HG03060 (cell line): ENCODE results near the gene CPED1.

Experiments
- ATAC-seq: cut with Tn5 transposase; IDR thresholded peaks from one replicate; pipeline ENCODE4 v1.9.1; 2021; ENCODE audit warnings: low read depth, moderate number of reproducible peaks; ENCODE audit not compliant: unreplicated experiment

The CPED1 gene

DNA sequence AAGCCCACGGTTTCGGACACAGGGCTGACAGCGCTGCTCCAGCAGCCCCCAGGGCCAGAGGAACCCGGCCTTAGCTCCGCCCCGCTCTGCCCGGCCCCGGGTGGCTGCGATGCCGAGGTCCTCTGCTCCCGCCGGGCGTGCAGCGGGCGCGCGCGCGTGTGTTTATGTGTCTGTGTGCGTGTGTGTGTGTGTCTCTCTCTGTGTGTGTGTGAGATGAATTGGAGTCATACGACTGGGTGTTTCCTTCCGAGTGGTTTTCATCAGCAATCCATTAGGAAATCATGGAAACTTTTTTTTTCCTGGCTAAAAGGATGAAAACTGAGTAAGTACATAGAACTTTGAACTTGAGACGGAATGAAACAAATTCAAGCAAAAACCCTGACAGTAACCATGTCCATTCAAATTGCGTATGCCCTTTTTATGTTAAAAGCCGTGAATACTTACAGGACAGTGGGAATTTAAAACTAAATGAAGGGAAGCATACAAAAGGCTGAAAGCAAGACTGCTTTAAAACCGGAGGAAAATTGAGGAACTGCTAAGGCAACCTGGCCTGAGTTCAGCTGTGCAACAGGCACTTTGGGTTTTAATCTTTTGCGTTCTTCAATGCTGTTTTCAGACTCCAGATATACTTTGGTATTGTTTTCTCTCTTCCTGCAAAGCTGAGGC lies at the start of gene CPED1:
TSS of gene CPED1 (plus strand) at position 121 of the 666 bp plus-strand sequence. CDS start 911 bp downstream, outside the sequence.
- ATAC-seq, result no peak

DNA sequence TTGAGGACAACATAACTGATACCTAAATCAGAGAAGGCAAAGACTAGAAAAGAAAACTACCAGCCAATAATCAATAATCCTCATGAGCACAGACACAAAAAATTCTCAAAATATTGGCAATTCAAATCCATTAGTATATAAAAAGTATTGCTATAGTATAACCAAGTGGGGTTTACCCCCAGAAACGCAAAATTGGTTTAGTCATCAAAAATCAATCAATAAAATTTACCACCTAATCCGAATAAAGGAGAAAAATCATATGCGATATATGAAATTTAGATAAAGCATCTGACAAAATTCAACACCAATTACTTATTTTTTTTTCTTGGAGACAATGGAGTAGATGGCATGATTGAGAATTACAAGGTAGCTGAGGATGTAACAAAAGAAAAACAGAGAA lies 49.2 kb upstream of the CPED1 start:
- ATAC-seq, result no peak

DNA sequence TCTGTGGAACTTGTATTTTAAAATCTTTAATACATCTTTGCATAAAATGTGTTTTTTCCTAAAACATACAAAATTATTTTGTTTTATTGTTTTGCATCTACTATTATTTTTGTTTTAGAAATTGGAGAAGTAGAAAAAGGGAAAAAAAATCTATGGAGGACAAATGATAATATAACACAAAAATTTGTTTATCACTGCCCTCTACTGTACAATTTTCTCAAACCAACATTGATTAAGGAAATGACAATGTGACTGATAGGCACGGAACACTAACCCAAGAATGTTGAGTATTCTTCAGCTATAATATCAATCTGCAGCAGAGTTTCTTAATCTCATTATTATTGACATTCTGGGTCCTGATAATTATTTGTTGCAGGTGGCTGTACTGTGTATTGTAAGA lies 47.4 kb upstream of the CPED1 start:
- ATAC-seq, result no peak

DNA sequence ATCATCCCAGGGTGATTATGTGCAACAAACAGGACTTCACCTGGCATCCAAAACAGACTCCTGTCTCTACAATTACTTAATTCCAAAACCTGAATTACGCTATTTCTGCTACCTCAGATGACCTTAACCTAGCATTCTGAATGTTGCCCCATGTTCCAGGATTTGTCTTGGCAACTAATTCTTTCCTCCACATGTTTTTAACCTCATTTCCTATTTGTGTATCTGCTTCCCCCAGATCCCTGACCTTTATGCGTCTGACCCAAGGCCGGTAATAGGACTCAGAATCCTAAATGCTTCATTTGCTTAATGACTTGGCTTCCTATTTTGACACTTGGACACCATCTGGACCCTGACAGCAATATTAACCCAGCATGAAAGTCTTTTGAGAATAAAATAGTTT lies 46.7 kb upstream of the CPED1 start:
- no peak for ATAC-seq

DNA sequence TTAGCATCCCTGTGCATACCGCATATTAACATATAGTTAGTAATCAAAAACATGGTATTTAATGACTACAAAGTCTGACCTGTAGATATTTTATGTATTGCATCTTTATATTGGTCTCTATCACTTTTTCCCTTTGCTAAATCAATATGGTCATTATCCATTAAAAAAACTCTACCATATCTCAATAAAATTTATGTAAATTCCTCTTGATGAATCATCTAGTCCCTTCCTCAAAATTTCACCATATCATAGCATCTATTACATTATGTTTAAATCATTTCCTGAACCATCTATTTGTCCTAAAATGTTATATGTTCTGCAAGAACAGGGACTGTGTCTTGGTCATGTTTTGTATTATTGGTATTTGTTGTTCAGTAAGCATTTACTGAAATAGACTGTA lies 45.6 kb upstream of the CPED1 start:
- ATAC-seq, result no peak

DNA sequence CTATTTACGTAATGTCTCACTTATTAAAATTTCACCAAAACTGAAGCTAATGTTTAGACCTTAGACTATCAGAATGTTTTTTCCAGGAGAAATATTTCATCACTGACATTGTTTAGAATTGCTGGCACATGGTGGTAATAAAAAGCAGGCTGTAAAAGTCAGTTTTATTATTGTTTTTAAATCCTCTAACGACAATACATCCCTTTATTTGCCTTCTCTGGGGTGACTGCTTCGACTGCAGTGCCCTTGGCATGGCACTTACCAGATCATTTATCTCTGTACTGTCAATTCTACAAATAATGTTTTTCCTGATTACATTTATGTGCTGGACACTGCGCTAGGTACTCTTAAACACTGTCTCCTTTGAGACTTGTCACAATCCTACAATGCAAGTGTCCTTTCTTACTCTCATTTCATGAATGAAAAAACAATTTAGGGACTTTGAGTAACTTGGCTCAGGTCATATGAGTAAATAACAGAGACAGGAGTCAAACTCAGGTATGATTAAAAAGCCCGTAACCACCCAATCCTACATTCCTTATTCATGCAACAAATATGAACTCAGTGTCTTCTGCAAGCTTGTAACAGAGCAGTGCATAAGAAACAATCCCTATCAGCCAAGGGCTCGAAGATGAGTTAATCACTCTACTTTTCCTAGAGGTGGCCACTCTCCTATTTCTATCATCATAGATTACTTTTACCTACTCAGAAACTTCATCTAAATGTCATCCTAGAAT lies 43.5 kb upstream of the CPED1 start:
- no peak for ATAC-seq

DNA sequence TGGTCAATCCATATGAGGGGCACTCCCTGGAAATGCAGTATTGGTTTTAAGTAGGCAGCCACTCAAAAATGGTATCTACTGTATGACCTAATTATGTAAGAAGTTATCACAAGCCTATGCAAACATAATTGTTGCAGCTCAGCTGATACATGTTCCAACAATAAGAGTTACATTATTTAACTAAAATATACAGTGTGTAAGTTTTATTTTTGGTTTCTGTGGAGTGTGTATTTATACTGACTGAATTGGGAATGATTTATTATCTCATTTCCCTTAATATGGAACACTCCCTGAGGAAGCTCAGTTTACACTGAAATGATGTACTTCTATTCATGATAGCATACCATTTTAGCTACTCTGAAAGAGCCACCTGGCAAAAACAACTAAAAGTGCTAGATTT lies 40.5 kb upstream of the CPED1 start:
- ATAC-seq, result no peak

DNA sequence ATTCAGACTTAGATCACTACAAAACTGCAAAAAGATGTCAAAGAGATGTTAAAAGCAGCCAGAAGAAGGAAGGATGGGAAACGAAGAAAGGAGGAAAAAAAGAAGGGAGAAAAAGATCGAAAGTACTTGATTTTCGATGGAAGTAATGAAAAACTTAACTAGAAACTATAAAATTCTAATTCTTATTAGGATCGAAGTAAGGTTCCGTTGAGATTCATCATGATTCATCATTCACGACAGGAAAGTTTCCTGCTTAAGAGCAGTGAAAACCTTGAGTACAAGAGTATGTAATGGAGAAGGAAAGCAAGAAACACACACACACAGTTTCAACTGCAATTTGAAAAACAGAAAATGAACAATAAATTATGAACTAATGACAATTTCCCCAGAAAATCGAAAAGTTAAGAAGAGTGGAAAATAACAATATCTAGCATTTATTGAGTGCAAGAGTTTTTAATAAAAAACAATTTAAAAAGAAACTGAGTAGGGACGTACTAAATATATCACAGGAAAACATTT lies 39.1 kb upstream of the CPED1 start:
- no peak for ATAC-seq

DNA sequence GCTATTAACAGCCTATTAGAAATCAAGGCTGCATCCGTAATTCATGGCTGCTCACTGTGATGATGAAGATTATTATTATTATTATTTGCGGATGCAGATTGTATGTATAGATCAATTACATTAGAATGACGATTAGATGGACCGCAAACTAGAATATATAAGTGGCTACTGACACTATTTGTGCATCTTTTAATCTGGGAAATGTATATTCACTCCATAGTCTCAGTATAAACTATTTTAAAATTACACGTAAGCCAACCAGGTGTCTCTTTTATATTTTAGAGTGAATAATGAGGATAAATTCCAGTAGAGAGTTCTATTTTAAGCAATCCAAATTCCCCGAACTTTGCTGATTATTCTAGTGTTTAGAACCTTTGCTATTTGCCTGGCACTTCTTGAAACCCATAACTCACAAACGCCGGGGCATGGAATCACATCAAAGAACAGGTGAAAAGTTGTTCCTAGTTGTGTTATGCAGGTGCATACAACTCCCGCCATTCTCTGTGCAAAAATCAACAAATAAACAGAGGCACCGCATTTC lies 38.4 kb upstream of the CPED1 start:
- ATAC-seq, result no peak

DNA sequence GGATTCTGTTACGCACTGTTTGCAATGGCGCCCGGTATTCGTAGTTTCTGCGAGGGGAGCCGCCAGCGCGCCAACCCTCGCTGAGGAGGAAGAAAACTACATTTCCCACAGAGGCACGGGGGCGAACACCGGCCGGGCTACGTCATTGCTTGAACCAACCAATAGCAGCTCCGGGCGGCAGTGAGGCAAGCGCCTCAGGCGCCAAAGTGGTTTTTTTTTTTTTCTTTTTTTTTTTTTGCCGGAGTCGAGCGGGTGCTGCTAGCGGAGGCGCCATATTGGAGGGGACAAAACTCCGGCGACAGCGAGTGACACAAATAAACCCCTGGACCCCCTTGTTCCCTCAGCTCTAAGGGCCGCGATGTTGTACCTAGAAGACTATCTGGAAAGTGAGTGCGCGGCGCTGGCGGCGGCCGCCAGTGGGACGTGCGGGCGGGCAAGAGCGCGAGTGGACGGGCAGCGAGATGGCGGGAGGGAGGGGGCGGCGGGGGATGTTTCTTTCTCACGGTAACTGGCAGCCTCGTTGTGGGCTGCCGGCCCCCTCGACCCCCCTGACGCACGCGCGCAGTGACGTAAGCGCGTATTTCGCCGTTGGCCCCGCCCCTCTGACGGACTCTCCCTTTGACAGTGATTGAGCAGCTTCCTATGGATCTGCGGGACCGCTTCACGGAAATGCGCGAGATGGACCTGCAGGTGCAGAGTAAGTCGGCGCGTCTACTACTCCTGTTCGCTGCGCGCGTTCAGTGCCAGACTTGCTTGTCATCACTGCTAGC lies 37.8 kb upstream of the CPED1 start, which contains the start of gene ING3:
TSS of gene ING3 (plus strand) at position 239 of the 770 bp plus-strand sequence. CDS start at position 359, 120 bp downstream.
- ATAC-seq, result peak; percentile 96

DNA sequence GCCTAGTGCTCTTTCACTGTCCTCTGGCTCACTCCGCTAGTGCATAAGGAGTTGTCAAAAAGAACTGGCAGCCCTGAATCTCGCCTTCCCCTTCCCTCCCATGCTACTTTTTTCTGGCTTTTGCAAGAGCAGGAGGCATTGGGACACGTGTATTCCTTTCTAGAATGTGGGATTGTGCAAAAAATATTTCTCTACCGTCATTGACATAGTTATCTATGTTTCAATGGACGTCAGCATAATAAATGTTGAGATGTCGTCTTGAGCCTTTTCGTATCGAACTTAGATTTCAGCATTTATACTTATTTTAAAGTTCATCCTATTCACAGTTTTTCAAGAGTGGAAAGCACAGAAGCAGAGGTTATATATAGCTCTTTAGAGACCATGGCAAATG lies 37.2 kb upstream of the CPED1 start:
- no peak for ATAC-seq

DNA sequence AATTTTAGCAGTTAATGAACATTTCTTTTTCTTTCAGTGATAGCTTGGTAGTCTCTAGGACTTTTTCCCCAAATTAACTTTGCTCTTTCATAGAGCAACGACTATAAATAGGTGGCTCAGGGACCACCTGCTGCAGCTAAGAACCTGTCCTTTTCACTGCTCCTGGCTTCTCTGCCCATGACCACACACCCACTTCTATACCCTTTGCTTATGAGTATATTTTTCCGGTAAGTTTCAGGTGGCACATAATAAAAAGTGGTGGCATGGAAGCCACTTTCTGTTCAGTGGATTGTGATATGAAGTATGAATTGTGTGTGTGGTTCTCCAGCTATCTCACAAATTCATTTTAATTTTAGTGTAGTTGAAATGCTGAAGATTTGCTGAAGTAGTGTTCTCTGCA lies 36.7 kb upstream of the CPED1 start:
- ATAC-seq, result no peak

DNA sequence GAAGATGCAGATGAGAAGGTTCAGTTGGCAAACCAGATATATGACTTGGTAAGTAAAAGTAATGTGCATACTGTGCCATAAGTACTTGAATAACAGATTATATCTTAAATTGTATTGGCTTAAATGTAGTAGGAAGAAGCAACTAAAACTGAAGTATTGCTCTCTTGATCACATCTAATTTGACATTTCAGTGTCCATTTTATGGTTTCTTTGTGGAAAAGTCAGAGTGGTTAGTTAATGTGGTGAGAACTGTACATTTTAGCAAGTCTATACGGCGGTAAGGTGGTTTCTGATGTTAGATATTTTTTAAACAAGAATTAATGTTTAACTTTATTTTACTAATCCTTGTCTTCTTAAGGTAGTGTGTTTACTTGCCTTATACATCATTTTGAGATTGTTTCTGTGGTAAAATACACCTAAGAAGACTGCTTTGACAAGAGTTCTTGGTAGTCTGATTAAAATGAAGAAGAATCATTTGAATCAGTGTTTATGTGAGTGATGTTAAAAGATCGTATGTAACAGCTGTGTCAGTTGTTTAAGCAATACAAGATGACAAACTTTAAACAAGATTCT lies 32.8 kb upstream of the CPED1 start:
- no peak for ATAC-seq

DNA sequence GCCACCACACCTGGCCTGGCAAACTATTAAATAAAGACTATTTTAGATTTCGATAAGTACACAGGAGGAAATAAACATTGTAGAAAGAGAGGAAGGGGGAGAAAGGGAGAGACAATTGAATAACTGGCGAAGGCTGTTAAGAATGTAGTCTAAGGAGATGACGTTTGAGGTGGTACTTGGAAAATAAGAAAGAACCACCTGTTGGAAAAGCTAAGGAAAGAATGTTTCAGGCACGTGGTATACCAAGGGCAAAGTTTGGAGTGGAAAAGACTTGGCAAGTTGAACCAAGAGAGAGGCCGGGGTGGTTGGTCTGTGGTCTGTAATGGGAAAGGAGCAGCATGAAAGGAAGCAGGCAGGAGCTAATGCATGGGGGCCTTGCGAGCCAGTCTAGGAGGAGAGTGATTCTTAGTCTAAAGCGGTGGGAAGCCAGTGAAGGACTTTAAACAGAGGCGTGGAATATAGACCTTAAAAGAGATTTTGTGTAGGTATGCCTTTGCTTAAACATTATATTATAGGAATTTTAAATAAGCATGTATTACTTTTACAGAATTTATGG lies 28.5 kb upstream of the CPED1 start:
- ATAC-seq, result no peak

DNA sequence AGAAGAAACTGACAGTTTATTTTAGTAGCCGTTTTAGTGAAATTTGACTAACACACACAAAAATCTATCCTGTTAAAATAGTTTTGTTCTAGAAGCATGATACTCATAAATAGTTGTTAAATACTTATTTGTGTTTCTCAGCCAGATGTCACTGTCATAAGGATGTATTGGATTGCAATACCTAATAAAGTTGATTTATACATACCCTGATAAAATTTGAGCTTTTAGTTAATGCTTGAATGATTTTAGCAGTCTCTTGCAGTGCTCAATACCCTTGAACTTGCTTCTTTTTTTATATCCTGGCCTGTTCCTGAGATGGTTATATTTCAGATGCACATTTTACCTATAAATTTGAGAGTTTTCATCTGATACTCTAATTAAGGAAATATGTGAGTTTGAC lies 27.8 kb upstream of the CPED1 start:
- no peak for ATAC-seq

DNA sequence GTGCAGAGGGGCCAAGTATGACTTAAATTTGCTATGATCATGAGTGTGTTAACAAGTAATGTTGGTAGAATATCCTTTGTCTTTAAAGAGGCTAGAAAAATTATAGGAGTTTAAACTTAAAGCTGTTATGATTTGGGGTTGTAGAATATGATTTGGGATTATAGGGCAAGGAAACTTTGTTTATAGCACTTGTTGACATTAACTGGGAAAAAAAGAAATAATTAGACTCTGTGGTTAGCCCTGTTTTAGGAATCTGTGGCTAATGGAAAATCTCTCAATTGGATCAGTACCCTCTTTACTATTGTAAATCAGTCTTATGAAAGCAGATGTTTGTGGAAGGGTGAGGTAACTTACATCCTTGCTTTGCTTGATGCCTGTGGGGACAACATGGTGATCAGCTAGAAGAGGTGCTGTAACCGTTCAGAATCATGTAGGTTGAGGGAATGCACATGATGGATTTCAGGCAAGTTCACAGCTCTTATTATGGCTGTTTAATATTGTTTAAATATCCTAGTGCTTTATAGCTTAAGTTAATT lies 26.8 kb upstream of the CPED1 start:
- no peak for ATAC-seq

DNA sequence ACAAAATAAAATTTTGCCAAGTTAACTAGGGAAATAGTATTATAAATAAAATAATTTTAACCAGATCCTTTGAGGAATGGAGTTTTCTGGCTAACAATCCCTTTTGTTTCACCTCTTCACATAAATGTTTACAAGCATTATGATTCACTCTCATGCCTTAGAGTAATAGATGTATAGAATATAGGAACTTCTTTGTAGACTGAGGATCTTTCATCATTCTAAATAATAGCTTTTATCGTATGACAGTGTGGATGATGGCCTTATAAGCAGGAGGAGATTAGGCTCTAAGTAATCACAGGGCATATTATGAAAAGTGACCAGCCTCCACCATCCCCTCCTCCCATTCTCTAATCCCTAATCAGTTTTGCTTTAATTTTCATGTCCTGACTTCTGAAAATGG lies 24.4 kb upstream of the CPED1 start:
- no peak for ATAC-seq

DNA sequence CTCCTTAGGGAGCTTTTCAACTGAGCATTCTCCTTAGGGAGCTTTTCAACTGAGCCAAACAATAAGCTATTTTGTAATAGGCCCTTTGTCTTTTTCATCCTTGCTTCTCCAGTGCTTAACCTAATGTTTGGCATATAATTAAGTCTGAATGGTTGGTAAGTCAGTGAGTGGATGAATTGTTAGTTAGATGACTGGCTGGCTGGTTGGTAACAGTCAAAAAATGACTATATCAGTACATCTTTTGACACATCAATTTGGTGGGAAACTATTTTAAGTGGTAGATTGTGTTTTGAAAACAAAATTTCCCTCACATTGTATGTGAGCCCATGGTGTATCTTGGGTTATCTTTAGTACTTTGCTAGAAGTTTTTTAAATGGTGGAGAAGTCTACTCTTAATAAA lies 21.6 kb upstream of the CPED1 start:
- no peak for ATAC-seq

DNA sequence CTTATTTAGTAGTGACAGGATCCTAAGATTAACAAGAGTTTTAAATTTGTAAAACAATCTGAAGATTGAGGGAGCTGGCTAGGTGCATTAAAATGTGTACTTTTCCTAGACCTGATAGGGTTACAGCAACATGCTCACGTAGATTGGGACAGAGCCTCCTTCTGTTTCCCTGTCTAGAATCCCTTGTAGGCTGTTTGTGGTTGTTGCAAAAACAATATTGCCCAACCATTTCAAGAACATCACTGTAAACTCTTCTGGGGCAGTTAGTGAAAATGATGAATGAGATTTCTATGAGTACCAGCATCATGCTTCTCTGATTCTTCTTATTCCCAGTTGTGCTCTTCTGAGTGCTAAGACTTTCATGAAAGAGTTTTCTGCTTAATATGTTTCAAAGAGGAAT lies 14.7 kb upstream of the CPED1 start:
- ATAC-seq, result no peak
